H1 (cell line): Measurements from ENCODE around the gene GJD3. TPM values are rescaled to one million over a fixed set of nuclear protein-coding genes. Genes with fewer than 3 reads are reported as not detected.
A peak's percentile ranks its signal among the peaks of the same experiment; 100 is the strongest.

Experiments used
- CTCF ChIA-PET: fragments of 300-600 bp; sonication (Branson Sonifier 250); formaldehyde crosslinking; loops from one replicate; lab custom pipeline; 2021; ENCODE audit not compliant: partially characterized antibody; lab: Charles Lee
- POLR2A ChIA-PET: fragments of 300-600 bp; sonication (Branson Sonifier 250); formaldehyde crosslinking; loops from one replicate; lab custom pipeline; 2021; ENCODE audit warnings: inconsistent platforms; ENCODE audit not compliant: partially characterized antibody; lab: Charles Lee
- DNase-seq, 2 experiments: peaks; one replicate each; pipeline versions ENCODE4 v3.0.0 to v3.0.0-alpha.2; 2010 to 2022; ENCODE audit warnings: low spot score in 2 of 2, low read depth in 1 of 2, mixed read lengths in 1 of 2
- FAIRE-seq: peaks from 2 replicates; lab custom pipeline; 2011; peaks lifted over from hg19 to GRCh38; lab: Jason Lieb, UNC
- H2AFZ ChIP-seq: 2 replicates; pipeline ENCODE4 v1.8.1; 2012; ENCODE audit warnings: low read length, inconsistent platforms
- H2AK5ac ChIP-seq: 2 replicates; pipeline ENCODE4 v1.6.1; 2013; ENCODE audit warnings: low read depth, low read length
- H2BK120ac ChIP-seq: replicated peaks from 2 replicates; pipeline ENCODE3; 2013; ENCODE audit warnings: low read depth, low read length, inconsistent platforms
- H2BK12ac ChIP-seq: 2 replicates; pipeline ENCODE4 v1.6.1; 2013; ENCODE audit warnings: low read depth, low read length
- H2BK15ac ChIP-seq: 2 replicates; pipeline ENCODE4 v1.6.1; 2013; ENCODE audit warnings: low read length
- H2BK20ac ChIP-seq: 2 replicates; pipeline ENCODE4 v1.6.1; 2013; ENCODE audit warnings: low read length
- H2BK5ac ChIP-seq: 2 replicates; pipeline ENCODE4 v1.6.1; 2013; ENCODE audit warnings: low read depth, low read length
- H3K14ac ChIP-seq: 2 replicates; pipeline ENCODE4 v1.6.1; 2013; ENCODE audit warnings: inconsistent platforms; ENCODE audit not compliant: insufficient read length
- H3K18ac ChIP-seq: 2 replicates; pipeline ENCODE4 v1.6.1; 2013; ENCODE audit warnings: low read length; ENCODE audit errors: extremely low read depth
- H3K23ac ChIP-seq: 2 replicates; pipeline ENCODE4 v1.6.1; 2013; ENCODE audit warnings: inconsistent platforms; ENCODE audit not compliant: insufficient read length
- H3K23me2 ChIP-seq: 2 replicates; pipeline ENCODE4 v1.6.1; 2013; ENCODE audit warnings: low read depth, low read length
- H3K27ac ChIP-seq: 2 replicates; pipeline ENCODE4 v1.6.1; 2011; ENCODE audit warnings: low read depth, low read length, inconsistent platforms
- H3K27me3 ChIP-seq, 4 experiments: replicated peaks in 1 of 4; 1 replicate in 1 of 4; 2 replicates in 3 of 4; pipeline versions ENCODE4 v1.6.1 to v1.8.1; 2011 to 2013; ENCODE audit warnings: low read length in 3 of 4, mild to moderate bottlenecking in 3 of 4, inconsistent platforms in 2 of 4, mixed read lengths in 2 of 4, moderate library complexity in 1 of 4; ENCODE audit not compliant: control insufficient read depth in 3 of 4, insufficient read depth in 3 of 4; ENCODE audit errors: extremely low read depth in 1 of 4
- H3K36me3 ChIP-seq, 4 experiments: 2 replicates each; pipeline versions ENCODE4 v1.6.1 to v1.8.1; 2011 to 2013; ENCODE audit warnings: mild to moderate bottlenecking in 4 of 4, low read length in 3 of 4, moderate library complexity in 2 of 4, control low read depth in 1 of 4, inconsistent platforms in 1 of 4; ENCODE audit not compliant: insufficient read depth in 4 of 4, control insufficient read depth in 2 of 4
- H3K4ac ChIP-seq: replicated peaks from 2 replicates; pipeline ENCODE3; 2013; ENCODE audit warnings: low read length, low read depth, mixed read lengths, inconsistent platforms; ENCODE audit not compliant: insufficient read length
- H3K4me1 ChIP-seq, 4 experiments: replicated peaks in 1 of 4; 1 replicate in 1 of 4; 2 replicates in 3 of 4; pipeline versions ENCODE4 v1.6.1 to v1.8.1; 2011 to 2013; ENCODE audit warnings: low read length in 3 of 4, inconsistent platforms in 2 of 4, mixed read lengths in 1 of 4; ENCODE audit not compliant: insufficient read depth in 4 of 4, control insufficient read depth in 3 of 4
- H3K4me2 ChIP-seq, 2 experiments: 2 replicates each; pipeline versions ENCODE4 v1.6.1 to v1.8.1; 2011 to 2013; ENCODE audit warnings: low read depth in 2 of 2, low read length in 2 of 2, control low read depth in 1 of 2, inconsistent platforms in 1 of 2, mild to moderate bottlenecking in 1 of 2; ENCODE audit not compliant: insufficient read depth in 1 of 2
- H3K4me3 ChIP-seq, 4 experiments: fragments of 200-600, 300-600 bp in 1 of 4; sonication (generic), shearing (Covaris generic), sonication (Bioruptor Twin) in 1 of 4; 2 replicates each; pipeline versions ENCODE4 v1.5.1 to v1.8.1; 2011 to 2016; ENCODE audit warnings: low read length in 4 of 4, low read depth in 3 of 4, control low read depth in 2 of 4, inconsistent platforms in 2 of 4, mild to moderate bottlenecking in 2 of 4, mixed read lengths in 1 of 4, moderate library complexity in 1 of 4; ENCODE audit not compliant: insufficient read depth in 2 of 4; ENCODE audit errors: extremely low read depth in 1 of 4
- H3K56ac ChIP-seq: replicated peaks from 2 replicates; pipeline ENCODE3; 2013; ENCODE audit warnings: low read depth, mild to moderate bottlenecking, mixed read lengths, low read length, inconsistent platforms; ENCODE audit not compliant: insufficient read length
- H3K79me1 ChIP-seq: 2 replicates; pipeline ENCODE4 v1.6.1; 2013; ENCODE audit warnings: low read depth, low read length, control low read depth
- H3K79me2 ChIP-seq, 2 experiments: 2 replicates each; pipeline versions ENCODE4 v1.6.1 to v1.8.1; 2012 to 2013; ENCODE audit warnings: low read length in 2 of 2, mild to moderate bottlenecking in 2 of 2, inconsistent platforms in 1 of 2; ENCODE audit not compliant: insufficient read depth in 2 of 2, control insufficient read depth in 1 of 2
- H3K9ac ChIP-seq, 4 experiments: replicated peaks in 1 of 4; 1 replicate in 1 of 4; 2 replicates in 3 of 4; pipeline versions ENCODE4 v1.6.1 to v1.8.1; 2011 to 2013; ENCODE audit warnings: low read depth in 3 of 4, low read length in 3 of 4, control low read depth in 2 of 4, mild to moderate bottlenecking in 2 of 4, moderate library complexity in 2 of 4, inconsistent platforms in 1 of 4; ENCODE audit errors: extremely low read depth in 1 of 4
- H3K9me3 ChIP-seq, 2 experiments: 2 replicates each; pipeline versions ENCODE4 v1.6.1 to v1.8.1; 2012 to 2013; ENCODE audit warnings: mild to moderate bottlenecking in 2 of 2, moderate library complexity in 2 of 2, control low read depth in 1 of 2, inconsistent platforms in 1 of 2, low read depth in 1 of 2, low read length in 1 of 2, mixed read lengths in 1 of 2; ENCODE audit not compliant: insufficient read depth in 2 of 2
- H4K20me1 ChIP-seq, 2 experiments: replicated peaks in 1 of 2; 2 replicates each; pipeline versions ENCODE3 to v1.8.1; 2011 to 2013; ENCODE audit warnings: inconsistent platforms in 2 of 2, low read length in 2 of 2, mild to moderate bottlenecking in 1 of 2; ENCODE audit not compliant: insufficient read depth in 2 of 2, control insufficient read depth in 1 of 2
- H4K5ac ChIP-seq: 2 replicates; pipeline ENCODE4 v1.6.1; 2013; ENCODE audit warnings: low read length, low read depth, mixed read lengths, inconsistent platforms; ENCODE audit not compliant: insufficient read length
- H4K8ac ChIP-seq: 2 replicates; pipeline ENCODE4 v1.8.0; 2013; ENCODE audit warnings: mild to moderate bottlenecking, moderate library complexity, low read length, inconsistent platforms; ENCODE audit not compliant: insufficient read depth; ENCODE audit errors: extremely low read depth
- H4K91ac ChIP-seq: replicated peaks from 2 replicates; pipeline ENCODE3; 2013; ENCODE audit warnings: low read length, mixed read lengths, inconsistent platforms; ENCODE audit not compliant: insufficient read length
- ASH2L ChIP-seq: fragments of 200-600, 300-600 bp; sonication (generic); IDR thresholded peaks from one replicate; pipeline ENCODE4 v1.7.1; 2017; ENCODE audit warnings: low read length
- CEBPB ChIP-seq: IDR thresholded peaks from 2 replicates; pipeline ENCODE4 v1.6.1; 2012; ENCODE audit warnings: low read depth, low read length
- WGBS, 2 experiments: shearing (Covaris generic) in 1 of 2; methylation state at CpG; one replicate each; pipeline versions ENCODE4 v1.1.6 to v1.1.7; 2013 to 2015; ENCODE audit warnings: low lambda C conversion rate in 2 of 2, mixed read lengths in 2 of 2, inconsistent platforms in 1 of 2, low coverage in 1 of 2, missing lambda C conversion rate in 1 of 2; ENCODE audit not compliant: insufficient replicate concordance in 2 of 2, insufficient coverage in 1 of 2, insufficient read length in 1 of 2; ENCODE audit errors: extremely low coverage in 1 of 2, missing lambda C conversion rate in 1 of 2; 5-methylcytosine and 5-hydroxymethylcytosine counted together
- polyA plus RNA-seq, 7 experiments: library from polyadenylated mRNA; depleted of rRNA in 3 of 7; stranded (reverse) in 5 of 7; unstranded in 2 of 7; fragments of >200 nt in 5 of 7; fragments of 200-250 nt in 2 of 7; gene quantifications; 1 replicate in 5 of 7; 2 replicates in 1 of 7; 4 replicates in 1 of 7; pipeline versions ENCODE4 v1.2.1 to v1.2.3, GENCODE V29; 2011 to 2013; ENCODE audit warnings: missing spikeins in 2 of 7, mixed read lengths in 2 of 7
- total RNA-seq: library from RNA; stranded (reverse); fragmentation: NEBNext Ultra II Directional; extraction: Animal tissue kit (Norgen Biotek cat#: 25700); gene quantifications from 2 replicates; pipeline ENCODE4 v1.2.1, GENCODE V29; 2021
- TF ChIP-seq, protein P1 (sequence below): IDR thresholded peaks from 2 replicates; pipeline ENCODE4 v1.6.1; 2012; ENCODE audit warnings: inconsistent platforms

Gene GJD3
- total and polyA plus RNA-seq, 2 of the 8 experiments (the other 6 are each of a cell fraction or from before 2014, with no cell fraction given) = 0.53 to 1.9 TPM

DNA sequence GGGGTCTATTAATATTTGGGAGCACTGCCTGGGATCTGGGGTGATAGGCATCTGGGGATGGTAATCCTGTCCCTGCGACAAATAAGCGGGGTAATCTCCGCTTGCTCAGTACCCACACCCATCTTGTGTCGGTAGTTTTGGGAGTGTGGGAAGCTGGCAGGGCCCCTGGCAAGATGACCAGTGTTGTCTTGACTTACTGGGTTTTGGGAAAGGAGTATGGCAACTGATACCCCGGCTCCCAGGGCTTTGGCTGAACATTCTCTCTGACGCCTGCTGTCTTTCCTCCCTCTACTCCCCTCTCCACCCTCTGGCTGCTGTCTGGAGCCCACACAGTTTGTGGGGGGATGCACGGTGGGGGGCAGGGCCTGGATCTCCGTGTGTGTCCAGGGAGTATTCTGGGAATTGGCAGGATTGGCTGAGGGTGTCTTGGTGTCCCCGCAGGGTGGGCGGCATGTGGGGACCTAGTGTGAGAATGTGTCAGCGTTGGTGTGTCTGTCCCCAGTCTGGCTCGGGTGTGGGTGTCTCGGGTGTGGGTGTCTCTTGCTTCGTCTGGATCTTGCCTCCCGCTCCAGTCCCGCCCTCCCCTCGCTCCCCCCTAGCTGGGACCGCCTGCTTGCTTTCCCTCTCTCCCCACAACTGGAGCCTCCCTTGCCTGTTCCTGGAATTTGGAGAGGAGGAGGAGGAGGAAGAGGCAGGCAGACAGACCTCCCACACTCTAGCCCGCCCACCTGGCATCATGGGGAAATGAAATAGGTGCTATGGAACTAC, 43.6 kb downstream of the GJD3 start:
- no peak overlapping the region for H3K14ac ChIP-seq
- POLR2A ChIA-PET = interaction anchor here (0.9 to 30.6 kb wide), 3 partner anchors 13 to 25 kb away, joined by 3 to 540 read pairs (median 3); partner anchors contain the start of genes CDC6 and RARA
- no peak for TF ChIP-seq ASH2L
- TF ChIP-seq CEBPB = no peak
- TF ChIP-seq, protein P1, sequence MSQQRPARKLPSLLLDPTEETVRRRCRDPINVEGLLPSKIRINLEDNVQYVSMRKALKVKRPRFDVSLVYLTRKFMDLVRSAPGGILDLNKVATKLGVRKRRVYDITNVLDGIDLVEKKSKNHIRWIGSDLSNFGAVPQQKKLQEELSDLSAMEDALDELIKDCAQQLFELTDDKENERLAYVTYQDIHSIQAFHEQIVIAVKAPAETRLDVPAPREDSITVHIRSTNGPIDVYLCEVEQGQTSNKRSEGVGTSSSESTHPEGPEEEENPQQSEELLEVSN = peak; percentile 32; the same call in 1 of the 2 replicates
- TF ChIP-seq, all 59 proteins: peak for 1
- Histone ChIP-seq H2AK5ac (no peak overlapping the region), H3K23me2 (peaks cover 18% of the 10 kb centered on the region), H2BK5ac (0 out of 2 replicates have a peak overlapping the region, but pooled peaks have one; percentile 44), H2BK120ac (no peak overlapping the region), H2BK12ac (0 out of 2 replicates have a peak overlapping the region, but pooled peaks have one; percentile 17), H3K79me1 (peaks cover 17% of the 10 kb centered on the region), H2BK15ac (no peak overlapping the region), H3K4me2 (no peak overlapping the region), H3K27me3 (peaks cover 0 to 28% (median 15%) of the 10 kb centered on the region in 4 experiments; a peak in 5 of 7 replicates), H2AFZ (no peak overlapping the region), H4K8ac (no peak overlapping the region), H4K20me1 (peaks cover 20 to 35% of the 10 kb centered on the region in 2 experiments), H4K91ac (no peak overlapping the region), H2BK20ac (no peak overlapping the region), H3K27ac (no peak overlapping the region), H3K36me3 (no peaks in the 10 kb centered on the region), H3K18ac (no peak overlapping the region), H3K23ac (no peak overlapping the region), H3K9ac (no peak overlapping the region), H3K4me3 (no peak overlapping the region), H3K4ac (no peak overlapping the region), H3K9me3 (no peaks in the 10 kb centered on the region), H3K56ac (no peak overlapping the region), H4K5ac (no peak overlapping the region), H3K4me1 (peaks cover 0 to 32% (median 21%) of the 10 kb centered on the region in 4 experiments; a peak in 6 of 7 replicates), H3K79me2 (peaks cover 0 to 20% of the 10 kb centered on the region in 2 experiments; a peak in 2 of 4 replicates)
- CTCF ChIA-PET = interaction anchor here (1.5 to 39.2 kb wide), 4 partner anchors 11 to 32 kb away, joined by 5 to 1198 read pairs (median 6); partner anchors contain the start of genes GJD3 and RARA
- FAIRE-seq = no peak
- 80% methylated on average over 11 of the region's 19 CpGs; no CpG with 5 or more reads in 1 of the 2 experiments for WGBS, 2 experiments
- DNase-seq = no peak
